Endothelial cell (in vitro differentiated cells): ENCODE measurements around the gene KRI1. TPM values are rescaled to one million over a fixed set of nuclear protein-coding genes. Genes with fewer than 3 reads are reported as not detected.
A peak's percentile ranks its signal among the peaks of the same experiment; 100 is the strongest.

Experiments used
- DNase-seq: peaks from one replicate; pipeline ENCODE4 v3.0.0; 2021; ENCODE audit warnings: low spot score
- H3K27ac Mint-ChIP-seq: one replicate; pipeline ENCODE4 v1.8.0; 2021; ENCODE audit warnings: mixed read lengths, inconsistent platforms; ENCODE audit not compliant: unreplicated experiment
- H3K27me3 Mint-ChIP-seq: one replicate; pipeline ENCODE4 v1.8.0; 2021; ENCODE audit warnings: mild to moderate bottlenecking, moderate library complexity, mixed read lengths, inconsistent platforms; ENCODE audit not compliant: unreplicated experiment
- H3K36me3 Mint-ChIP-seq: one replicate; pipeline ENCODE4 v1.8.0; 2021; ENCODE audit warnings: mild to moderate bottlenecking, low read depth, mixed read lengths, inconsistent platforms; ENCODE audit not compliant: unreplicated experiment
- H3K4me1 Mint-ChIP-seq: one replicate; pipeline ENCODE4 v1.8.0; 2021; ENCODE audit warnings: mild to moderate bottlenecking, mixed read lengths, inconsistent platforms; ENCODE audit not compliant: unreplicated experiment
- H3K4me3 Mint-ChIP-seq: one replicate; pipeline ENCODE4 v1.8.0; 2021; ENCODE audit warnings: mild to moderate bottlenecking, mixed read lengths, inconsistent platforms; ENCODE audit not compliant: unreplicated experiment
- H3K9me3 Mint-ChIP-seq: one replicate; pipeline ENCODE4 v1.8.0; 2021; ENCODE audit warnings: mixed read lengths, inconsistent platforms; ENCODE audit not compliant: unreplicated experiment
- CTCF ChIP-seq: fragments of 200-600 bp; sonication (generic); IDR thresholded peaks from one replicate; pipeline ENCODE4 v1.5.0; 2021; ENCODE audit warnings: antibody characterized with exemption; ENCODE audit not compliant: unreplicated experiment
- total RNA-seq: library from RNA; stranded (reverse); fragmentation: NEBNext Ultra II Directional; extraction: Animal tissue kit (Norgen Biotek cat#: 25700); gene quantifications from one replicate; pipeline ENCODE4 v1.2.1, GENCODE V29; 2021; ENCODE audit not compliant: unreplicated experiment

Gene KRI1
- total RNA-seq, 1 donor from 2014 or later = 25.2 TPM

GRCh38 chr19:10567656-10568055 lies 1.8 kb upstream of the KRI1 start:
- Mint-ChIP-seq H3K4me1 (peaks cover 34% of the 10 kb centered on the region), H3K36me3 (peaks cover 17% of the 10 kb centered on the region), H3K9me3 (no peaks in the 10 kb centered on the region), H3K27me3 (peaks cover 11% of the 10 kb centered on the region), H3K4me3 (peak overlapping the region; percentile 93), H3K27ac (peak overlapping the region; percentile 72)
- TF ChIP-seq CTCF = no peak
- DNase-seq = no peak

- Mint-ChIP-seq H3K27ac (peak overlapping the region; percentile 79), H3K36me3 (peaks cover 17% of the 10 kb centered on the region), H3K4me1 (peaks cover 34% of the 10 kb centered on the region), H3K9me3 (no peaks in the 10 kb centered on the region), H3K4me3 (peak overlapping the region; percentile 93), H3K27me3 (peaks cover 11% of the 10 kb centered on the region)
- no peak for DNase-seq
- no peak for TF ChIP-seq CTCF
Measured at GRCh38 chr19:10566658-10567410, 1.0 kb upstream of the KRI1 start.

- Mint-ChIP-seq H3K27me3 (peaks cover 11% of the 10 kb centered on the region), H3K9me3 (no peaks in the 10 kb centered on the region), H3K4me1 (peaks cover 34% of the 10 kb centered on the region), H3K27ac (peak overlapping the region; percentile 79), H3K36me3 (peaks cover 20% of the 10 kb centered on the region), H3K4me3 (peak overlapping the region; percentile 93)
- no peak for DNase-seq
- no peak for TF ChIP-seq CTCF
Measured at GRCh38 chr19:10566408-10566657, 523 bp upstream of the KRI1 start.

- peaks cover 9% of the 10 kb centered on the region for H3K27me3 Mint-ChIP-seq
- H3K36me3 Mint-ChIP-seq = peaks cover 29% of the 10 kb centered on the region
- H3K27ac Mint-ChIP-seq = no peak overlapping the region
- H3K4me1 Mint-ChIP-seq = peaks cover 34% of the 10 kb centered on the region
- no peak for TF ChIP-seq CTCF
- peak overlapping the region; percentile 95 for H3K4me3 Mint-ChIP-seq
- DNase-seq = peak; percentile 34
- H3K9me3 Mint-ChIP-seq = no peaks in the 10 kb centered on the region
Measured at GRCh38 chr19:10565028-10565566, 713 bp downstream of the KRI1 start.

- H3K4me1 Mint-ChIP-seq = peaks cover 24% of the 10 kb centered on the region
- no peak overlapping the region for H3K4me3 Mint-ChIP-seq
- DNase-seq = no peak
- H3K36me3 Mint-ChIP-seq = peaks cover 32% of the 10 kb centered on the region
- H3K9me3 Mint-ChIP-seq = no peaks in the 10 kb centered on the region
- H3K27ac Mint-ChIP-seq = no peak overlapping the region
- H3K27me3 Mint-ChIP-seq = peaks cover 9% of the 10 kb centered on the region
- TF ChIP-seq CTCF = no peak
Measured at GRCh38 chr19:10562609-10563008, 3.2 kb downstream of the KRI1 start.
